ENCODE results near the gene SNX32. TPM values are rescaled to one million over a fixed set of nuclear protein-coding genes. Genes with fewer than 3 reads are reported as not detected.

Gene SNX32
- total and polyA plus RNA-seq, 5 donors = 0.20 to 0.88 (median 0.34) TPM; not detected in 1

- peak; percentile 37 to 58 for ATAC-seq
- Histone ChIP-seq H3K27me3 (ENCODE audit: control insufficient read depth, insufficient read depth) (no peaks in the 10 kb centered on the region), H3K4me3 (ENCODE audit: low read length) (peak within 1 kb of the TSS; percentile 79), H3K27ac (ENCODE audit: low read length) (peak within 1 kb of the TSS; percentile 80), H3K4me1 (ENCODE audit: control insufficient read depth, insufficient read depth, low read length) (peaks cover 5% of the 10 kb centered on the region), H3K9me3 (ENCODE audit: control insufficient read depth, low read length) (no peaks in the 10 kb centered on the region)
- 1% methylated on average over 69 of the region's 69 CpGs for WGBS
- DNase-seq = peak; percentile 71 to 90 (median 89)
- intact Hi-C loops (cut with DNase I) = no loop called here
Measured at GRCh38 chr11:65872586-65873317, 39.0 kb downstream of the SNX32 start, which contains the start of gene EFEMP2. Gene EFEMP2, minus strand, starts transcription at chr11:65872800. Its CDS starts 446 bp downstream, at chr11:65872354.

DNA sequence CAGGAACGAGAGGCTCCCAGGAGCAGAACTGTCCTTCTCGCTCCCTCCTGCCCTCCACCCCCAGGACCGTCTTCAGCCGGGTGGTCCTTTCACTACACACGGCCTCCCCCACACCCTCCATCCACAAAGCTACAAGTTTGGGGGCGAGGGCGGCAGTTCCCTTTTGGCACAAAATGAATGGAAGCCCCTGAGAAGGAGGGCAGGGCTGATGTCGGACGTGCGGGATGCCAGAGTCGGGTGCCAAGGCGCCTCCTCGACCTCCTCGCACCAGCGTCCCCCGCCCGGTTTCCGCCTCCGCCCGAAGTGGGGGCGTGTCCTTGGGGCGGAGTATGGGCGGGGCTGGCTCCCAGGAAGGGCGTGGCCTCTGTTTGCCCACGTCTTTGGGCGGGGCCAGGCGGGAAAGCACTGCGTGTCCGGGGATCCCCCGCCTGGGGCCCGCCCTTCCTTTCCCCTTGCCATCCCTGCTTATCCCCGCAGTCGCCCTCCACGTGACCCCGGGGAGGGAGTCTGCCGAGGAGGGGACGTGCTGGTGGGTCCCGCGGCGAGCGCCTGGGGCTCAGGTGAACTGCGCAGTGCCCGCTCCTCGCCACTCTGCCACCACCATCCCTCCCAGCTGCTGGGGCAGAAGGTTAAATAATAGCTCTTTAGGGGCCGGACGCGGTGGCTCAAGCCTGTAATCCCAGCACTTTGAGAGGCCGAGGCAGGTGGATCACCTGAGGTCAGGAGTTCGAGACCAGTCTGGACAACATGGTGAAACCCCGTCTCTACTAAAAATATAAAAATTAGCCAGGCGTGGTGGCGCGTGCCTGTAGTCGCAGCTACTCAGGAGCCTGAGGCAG lies 39.8 kb downstream of the SNX32 start:
- DNase-seq (peak; percentile 96 to 99 (median 98)), ATAC-seq (peak; percentile 93 to 94)
- 8% methylated on average over 53 of the region's 54 CpGs for whole genome bisulfite sequencing
- H3K27me3 ChIP-seq (ENCODE audit: control insufficient read depth, insufficient read depth) = no peaks in the 10 kb centered on the region
- no peaks in the 10 kb centered on the region for H3K9me3 ChIP-seq (ENCODE audit: control insufficient read depth, low read length)
- intact Hi-C loops (cut with DNase I) = no loop called here
- peaks cover 5% of the 10 kb centered on the region for H3K4me1 ChIP-seq (ENCODE audit: control insufficient read depth, insufficient read depth, low read length)
- H3K4me3 ChIP-seq (ENCODE audit: low read length) = peak overlapping the region; percentile 79
- H3K27ac ChIP-seq (ENCODE audit: low read length) = peak overlapping the region; percentile 79

DNA sequence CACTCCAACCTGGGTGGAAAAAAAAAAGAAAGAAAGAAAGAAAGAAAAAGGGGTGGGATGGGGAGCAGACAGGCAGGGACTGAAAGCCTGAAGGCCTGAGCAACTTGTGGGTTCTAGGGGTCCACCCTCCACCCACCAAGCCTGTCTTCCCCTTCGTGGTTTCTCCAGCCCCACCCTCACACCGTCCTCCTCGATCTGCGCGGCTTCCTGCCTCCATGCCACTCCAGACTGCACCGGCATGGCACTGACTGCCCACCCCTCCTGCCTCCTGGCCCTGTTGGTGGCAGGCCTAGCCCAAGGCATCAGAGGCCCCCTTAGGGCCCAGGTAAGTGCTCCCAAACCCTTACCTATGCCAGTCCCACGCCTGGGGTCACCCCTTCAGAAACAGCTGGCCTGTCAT lies 45.9 kb downstream of the SNX32 start, which contains the start of gene CTSW:
Gene CTSW, plus strand, starts transcription at position 221 of the 400 bp plus-strand sequence. Its CDS starts 18 bp downstream, at position 239.
- ATAC-seq = no peak
- no peaks in the 10 kb centered on the region for H3K27me3 ChIP-seq (ENCODE audit: control insufficient read depth, insufficient read depth)
- H3K9me3 ChIP-seq (ENCODE audit: control insufficient read depth, low read length) = no peaks in the 10 kb centered on the region
- H3K27ac ChIP-seq (ENCODE audit: low read length) = no peak within 1 kb of the TSS
- no peaks in the 10 kb centered on the region for H3K4me1 ChIP-seq (ENCODE audit: control insufficient read depth, insufficient read depth, low read length)
- WGBS = 41% methylated on average over 7 of the region's 7 CpGs
- H3K4me3 ChIP-seq (ENCODE audit: low read length) = no peak within 1 kb of the TSS
- DNase-seq = peak in 2 of 3 donors; percentile 53 to 66
- intact Hi-C loops (cut with DNase I) = loop anchor here in 2 of 4 donors (5.0 to 10.0 kb wide), 2 partner anchors 85 to 108 kb away; partner anchors contain the start of gene SART1 (in 1 of the 2)

DNA sequence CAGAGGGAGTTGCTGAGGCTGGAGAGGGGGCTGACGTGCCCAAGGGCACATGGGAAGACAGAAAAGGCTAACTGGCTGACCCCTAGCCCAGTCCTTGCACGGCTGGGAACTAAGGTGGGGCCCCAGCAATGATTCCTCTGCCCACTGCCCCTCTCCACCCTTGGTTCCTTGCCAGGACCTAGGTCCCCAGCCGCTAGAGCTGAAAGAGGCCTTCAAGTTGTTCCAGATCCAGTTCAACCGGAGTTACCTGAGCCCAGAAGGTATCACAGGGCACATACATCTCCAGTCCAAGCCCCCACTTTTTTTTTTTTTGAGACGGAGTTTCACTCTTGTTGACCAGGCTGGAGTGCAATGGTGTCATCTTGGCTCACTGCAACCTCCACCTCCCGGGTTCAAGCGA lies 46.3 kb downstream of the SNX32 start:
- H3K27me3 ChIP-seq (ENCODE audit: control insufficient read depth, insufficient read depth) = no peaks in the 10 kb centered on the region
- DNase-seq (no peak), ATAC-seq (no peak)
- no peaks in the 10 kb centered on the region for H3K9me3 ChIP-seq (ENCODE audit: control insufficient read depth, low read length)
- H3K4me3 ChIP-seq (ENCODE audit: low read length) = no peak overlapping the region
- H3K27ac ChIP-seq (ENCODE audit: low read length) = no peak overlapping the region
- WGBS = 73% methylated on average over 7 of the region's 7 CpGs
- intact Hi-C loops (cut with DNase I) = loop anchor here in 2 of 4 donors (5.0 to 10.0 kb wide), 2 partner anchors 85 to 107 kb away; partner anchors contain the start of gene SART1 (in 1 of the 2)
- no peaks in the 10 kb centered on the region for H3K4me1 ChIP-seq (ENCODE audit: control insufficient read depth, insufficient read depth, low read length)

- Histone ChIP-seq H3K27ac (ENCODE audit: low read length) (no peak overlapping the region), H3K4me1 (ENCODE audit: control insufficient read depth, insufficient read depth, low read length) (no peaks in the 10 kb centered on the region), H3K9me3 (ENCODE audit: control insufficient read depth, low read length) (no peaks in the 10 kb centered on the region), H3K4me3 (ENCODE audit: low read length) (no peak overlapping the region), H3K27me3 (ENCODE audit: control insufficient read depth, insufficient read depth) (no peaks in the 10 kb centered on the region)
- intact Hi-C loops (cut with DNase I) = loop anchor here in 2 of 4 donors (5.0 to 10.0 kb wide), 2 partner anchors 84 to 106 kb away; partner anchors contain the start of gene SART1 (in 1 of the 2)
- ATAC-seq (no peak), DNase-seq (peak in 1 of 3 donors; percentile 47)
- 57% methylated on average over 7 of the region's 7 CpGs for WGBS
Measured at GRCh38 chr11:65880844-65881421, 47.2 kb downstream of the SNX32 start.

DNA sequence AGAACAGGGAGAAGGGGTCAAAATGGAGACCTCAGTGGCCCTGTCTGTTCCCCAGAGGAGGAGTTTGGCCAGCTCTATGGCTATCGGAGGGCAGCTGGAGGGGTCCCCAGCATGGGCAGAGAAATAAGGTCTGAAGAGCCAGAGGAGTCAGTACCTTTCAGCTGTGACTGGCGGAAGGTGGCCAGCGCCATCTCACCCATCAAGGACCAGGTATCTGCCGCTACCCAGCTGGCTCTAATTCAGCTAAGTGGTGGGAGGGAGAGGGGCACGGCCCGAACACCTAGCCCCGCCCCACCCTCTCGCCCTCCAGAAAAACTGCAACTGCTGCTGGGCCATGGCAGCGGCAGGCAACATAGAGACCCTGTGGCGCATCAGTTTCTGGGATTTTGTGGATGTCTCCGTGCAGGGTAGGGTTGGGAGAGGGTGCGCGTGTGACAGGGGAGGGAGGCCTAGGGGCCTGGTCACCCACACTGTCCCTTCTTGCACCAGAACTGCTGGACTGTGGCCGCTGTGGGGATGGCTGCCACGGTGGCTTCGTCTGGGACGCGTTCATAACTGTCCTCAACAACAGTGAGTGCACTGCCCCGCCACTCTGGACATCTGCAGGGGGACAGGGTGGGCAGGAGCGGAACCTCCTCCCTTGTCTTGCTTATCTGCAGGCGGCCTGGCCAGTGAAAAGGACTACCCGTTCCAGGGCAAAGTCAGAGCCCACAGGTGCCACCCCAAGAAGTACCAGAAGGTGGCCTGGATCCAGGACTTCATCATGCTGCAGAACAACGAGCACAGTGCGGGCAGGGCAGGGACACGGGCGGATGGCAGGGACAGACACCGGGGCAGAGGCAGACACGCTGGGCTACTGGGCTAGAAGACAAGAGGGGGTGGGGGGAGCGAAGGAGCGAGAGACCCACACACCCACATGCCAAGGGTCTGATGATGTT lies 48.6 kb downstream of the SNX32 start:
- Histone ChIP-seq H3K4me1 (ENCODE audit: control insufficient read depth, insufficient read depth, low read length) (no peaks in the 10 kb centered on the region), H3K4me3 (ENCODE audit: low read length) (no peak overlapping the region), H3K9me3 (ENCODE audit: control insufficient read depth, low read length) (no peaks in the 10 kb centered on the region), H3K27me3 (ENCODE audit: control insufficient read depth, insufficient read depth) (no peaks in the 10 kb centered on the region), H3K27ac (ENCODE audit: low read length) (no peak overlapping the region)
- intact Hi-C loops (cut with DNase I) = loop anchor here in 2 of 4 donors (5.0 to 10.0 kb wide), 2 partner anchors 82 to 105 kb away; partner anchors contain the start of gene SART1 (in 1 of the 2)
- peak in 2 of 3 donors; percentile 12 to 36 for DNase-seq
- WGBS = 90% methylated on average over 30 of the region's 30 CpGs
- no peak for ATAC-seq

GRCh38 chr11:65883058-65883761 lies 49.4 kb downstream of the SNX32 start:
- DNase-seq (no peak), ATAC-seq (no peak)
- H3K27ac ChIP-seq (ENCODE audit: low read length) = no peak overlapping the region
- no peak overlapping the region for H3K4me3 ChIP-seq (ENCODE audit: low read length)
- H3K4me1 ChIP-seq (ENCODE audit: control insufficient read depth, insufficient read depth, low read length) = no peaks in the 10 kb centered on the region
- intact Hi-C loops (cut with DNase I) = loop anchor here in 2 of 4 donors (5.0 to 10.0 kb wide), 2 partner anchors 82 to 104 kb away; partner anchors contain the start of gene SART1 (in 1 of the 2)
- WGBS = 92% methylated on average over 13 of the region's 13 CpGs
- H3K9me3 ChIP-seq (ENCODE audit: control insufficient read depth, low read length) = no peaks in the 10 kb centered on the region
- H3K27me3 ChIP-seq (ENCODE audit: control insufficient read depth, insufficient read depth) = no peaks in the 10 kb centered on the region

DNA sequence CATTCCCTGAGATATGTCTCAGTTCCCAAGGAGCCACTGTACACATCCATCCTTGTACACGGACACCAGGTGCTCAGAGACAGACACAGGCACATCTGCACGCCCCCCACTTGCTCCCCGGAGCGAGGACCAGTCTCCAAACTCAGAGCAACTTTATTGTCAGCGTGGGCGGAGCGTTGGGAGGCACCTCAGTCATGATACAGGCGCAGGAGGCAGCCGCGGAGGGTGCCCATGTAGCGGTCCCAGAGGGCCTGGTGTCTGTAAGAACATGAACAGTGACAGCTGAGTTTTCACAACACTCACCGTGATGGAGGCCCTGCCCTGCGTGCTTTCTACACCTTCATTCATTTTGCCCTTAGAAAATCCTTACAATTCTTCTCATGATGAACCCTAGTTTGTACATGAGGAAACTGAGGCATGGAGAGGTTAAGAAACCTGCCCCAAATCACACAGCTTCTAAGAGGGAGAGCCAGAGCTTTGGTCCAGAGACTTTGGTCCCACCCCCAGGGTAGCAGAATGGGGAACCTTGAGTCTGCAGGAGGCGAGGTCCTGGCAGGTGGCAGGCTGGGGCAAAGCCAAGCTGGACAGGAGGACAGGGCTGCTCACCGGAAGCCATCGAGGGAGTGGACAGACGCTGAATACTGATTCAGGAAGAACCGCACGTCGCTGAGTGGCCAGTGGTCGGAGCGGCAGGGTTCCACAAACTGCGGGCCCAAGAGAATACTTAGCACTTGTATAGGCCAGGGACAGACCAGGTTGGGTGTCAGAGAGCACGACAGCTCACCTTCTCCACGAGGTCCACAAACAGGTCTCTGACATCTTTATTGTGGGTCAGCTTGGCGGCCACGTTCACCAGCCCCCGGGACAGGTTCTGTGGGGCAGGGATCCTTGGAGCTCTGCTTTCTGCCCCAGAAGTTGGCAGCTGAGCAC lies 50.3 kb downstream of the SNX32 start:
- Histone ChIP-seq H3K4me1 (ENCODE audit: control insufficient read depth, insufficient read depth, low read length) (no peaks in the 10 kb centered on the region), H3K9me3 (ENCODE audit: control insufficient read depth, low read length) (no peaks in the 10 kb centered on the region), H3K27me3 (ENCODE audit: control insufficient read depth, insufficient read depth) (no peaks in the 10 kb centered on the region), H3K27ac (ENCODE audit: low read length) (no peak overlapping the region), H3K4me3 (ENCODE audit: low read length) (no peak overlapping the region)
- peak in 2 of 3 donors; percentile 0 to 52 for DNase-seq
- ATAC-seq = no peak
- intact Hi-C loops (cut with DNase I) = loop anchor here (2.0 to 10.0 kb wide), 4 partner anchors 81 to 107 kb away; partner anchors contain the start of gene SART1 (in 1 of the 4)
- 81% methylated on average over 28 of the region's 28 CpGs for WGBS

All from right cardiac atrium (tissue), 5 donors.